ENCODE data around the gene PGM2. TPM values are rescaled to one million over a fixed set of nuclear protein-coding genes. Genes with fewer than 3 reads are reported as not detected.
A peak's percentile ranks its signal among the peaks of the same experiment; 100 is the strongest.

Gene PGM2
- total and polyA plus RNA-seq, 4 donors = 8.5 to 24.6 (median 21.6) TPM

- no peak for DNase-seq
- Histone ChIP-seq H3K27ac (ENCODE audit: low read depth in 1 of 2, low read length in 2 of 2) (no peak overlapping the region), H3K4me1 (ENCODE audit: control insufficient read depth in 1 of 2, insufficient read depth in 2 of 2, low read length in 2 of 2) (no peaks in the 10 kb centered on the region), H3K36me3 (ENCODE audit: control insufficient read depth in 1 of 2, insufficient read depth in 2 of 2, low read length in 1 of 2) (no peaks in the 10 kb centered on the region), H3K9me3 (ENCODE audit: control insufficient read depth, low read length) (no peaks in the 10 kb centered on the region), H3K27me3 (ENCODE audit: control insufficient read depth in 1 of 2, insufficient read depth in 2 of 2, low read length in 1 of 2) (no peaks in the 10 kb centered on the region), H3K4me3 (ENCODE audit: low read length in 2 of 2) (no peak overlapping the region)
- ATAC-seq (ENCODE audit: low FRiP score) = no peak
- intact Hi-C loops (cut with DNase I) = no loop called here
- 97% methylated on average over 8 of the region's 8 CpGs for WGBS, 2 donors
Measured at GRCh38 chr4:37879365-37879764, 52.9 kb downstream of the PGM2 start.

GRCh38 chr4:37881811-37882210 lies 55.3 kb downstream of the PGM2 start:
- WGBS, 2 donors = 84 to 88% methylated on average over 5 of the region's 5 CpGs
- no peaks in the 10 kb centered on the region for H3K27me3 ChIP-seq (ENCODE audit: control insufficient read depth in 1 of 2, insufficient read depth in 2 of 2, low read length in 1 of 2)
- H3K27ac ChIP-seq (ENCODE audit: low read depth in 1 of 2, low read length in 2 of 2) = no peak overlapping the region
- no peaks in the 10 kb centered on the region for H3K9me3 ChIP-seq (ENCODE audit: control insufficient read depth, low read length)
- no peaks in the 10 kb centered on the region for H3K4me1 ChIP-seq (ENCODE audit: control insufficient read depth in 1 of 2, insufficient read depth in 2 of 2, low read length in 2 of 2)
- ATAC-seq (ENCODE audit: low FRiP score) = no peak
- no peak overlapping the region for H3K4me3 ChIP-seq (ENCODE audit: low read length in 2 of 2)
- no peak for DNase-seq
- H3K36me3 ChIP-seq (ENCODE audit: control insufficient read depth in 1 of 2, insufficient read depth in 2 of 2, low read length in 1 of 2) = no peaks in the 10 kb centered on the region
- intact Hi-C loops (cut with DNase I) = no loop called here

GRCh38 chr4:37882665-37883296 lies 56.3 kb downstream of the PGM2 start:
- DNase-seq = no peak
- Histone ChIP-seq H3K27ac (ENCODE audit: low read depth in 1 of 2, low read length in 2 of 2) (no peak overlapping the region), H3K9me3 (ENCODE audit: control insufficient read depth, low read length) (no peaks in the 10 kb centered on the region), H3K27me3 (ENCODE audit: control insufficient read depth in 1 of 2, insufficient read depth in 2 of 2, low read length in 1 of 2) (no peaks in the 10 kb centered on the region), H3K36me3 (ENCODE audit: control insufficient read depth in 1 of 2, insufficient read depth in 2 of 2, low read length in 1 of 2) (no peaks in the 10 kb centered on the region), H3K4me3 (ENCODE audit: low read length in 2 of 2) (no peak overlapping the region), H3K4me1 (ENCODE audit: control insufficient read depth in 1 of 2, insufficient read depth in 2 of 2, low read length in 2 of 2) (no peaks in the 10 kb centered on the region)
- 53 to 55% methylated on average over 4 of the region's 4 CpGs for WGBS, 2 donors
- intact Hi-C loops (cut with DNase I) = no loop called here
- ATAC-seq (ENCODE audit: low FRiP score) = no peak

- no peak overlapping the region for H3K4me3 ChIP-seq (ENCODE audit: low read length in 2 of 2)
- no peaks in the 10 kb centered on the region for H3K36me3 ChIP-seq (ENCODE audit: control insufficient read depth in 1 of 2, insufficient read depth in 2 of 2, low read length in 1 of 2)
- DNase-seq (no peak), ATAC-seq (ENCODE audit: low FRiP score) (peak; percentile 27)
- no peaks in the 10 kb centered on the region for H3K27me3 ChIP-seq (ENCODE audit: control insufficient read depth in 1 of 2, insufficient read depth in 2 of 2, low read length in 1 of 2)
- H3K9me3 ChIP-seq (ENCODE audit: control insufficient read depth, low read length) = no peaks in the 10 kb centered on the region
- H3K4me1 ChIP-seq (ENCODE audit: control insufficient read depth in 1 of 2, insufficient read depth in 2 of 2, low read length in 2 of 2) = no peaks in the 10 kb centered on the region
- 31 to 34% methylated on average over 3 of the region's 3 CpGs for WGBS, 2 donors
- peak overlapping the region; percentile 46 to 90 for H3K27ac ChIP-seq (ENCODE audit: low read depth in 1 of 2, low read length in 2 of 2)
- intact Hi-C loops (cut with DNase I) = loop anchor here in 1 of 2 donors (5.0 kb wide), 1 partner anchor 58 kb away; the partner anchor contains the start of gene PGM2
Measured at GRCh38 chr4:37884855-37885487, 58.5 kb downstream of the PGM2 start.

GRCh38 chr4:37885496-37885895 lies 59.0 kb downstream of the PGM2 start:
- Histone ChIP-seq H3K36me3 (ENCODE audit: control insufficient read depth in 1 of 2, insufficient read depth in 2 of 2, low read length in 1 of 2) (no peaks in the 10 kb centered on the region), H3K4me1 (ENCODE audit: control insufficient read depth in 1 of 2, insufficient read depth in 2 of 2, low read length in 2 of 2) (no peaks in the 10 kb centered on the region), H3K4me3 (ENCODE audit: low read length in 2 of 2) (no peak overlapping the region), H3K27ac (ENCODE audit: low read depth in 1 of 2, low read length in 2 of 2) (peak overlapping the region; percentile 46 to 90), H3K27me3 (ENCODE audit: control insufficient read depth in 1 of 2, insufficient read depth in 2 of 2, low read length in 1 of 2) (no peaks in the 10 kb centered on the region), H3K9me3 (ENCODE audit: control insufficient read depth, low read length) (no peaks in the 10 kb centered on the region)
- 2 to 3% methylated on average over 8 of the region's 8 CpGs for WGBS, 2 donors
- peak; percentile 59 for ATAC-seq (ENCODE audit: low FRiP score)
- intact Hi-C loops (cut with DNase I) = loop anchor here in 1 of 2 donors (5.0 kb wide), 1 partner anchor 58 kb away; the partner anchor contains the start of gene PGM2
- DNase-seq = peak in 1 of 2 donors; percentile 59

- peak overlapping the region; percentile 77 to 93 for H3K4me3 ChIP-seq (ENCODE audit: low read length in 2 of 2)
- H3K27ac ChIP-seq (ENCODE audit: low read depth in 1 of 2, low read length in 2 of 2) = peak overlapping the region; percentile 77 to 91
- peak; percentile 75 to 91 for DNase-seq
- H3K4me1 ChIP-seq (ENCODE audit: control insufficient read depth in 1 of 2, insufficient read depth in 2 of 2, low read length in 2 of 2) = peaks cover 0 to 5% of the 10 kb centered on the region in 2 donors
- no peaks in the 10 kb centered on the region for H3K36me3 ChIP-seq (ENCODE audit: control insufficient read depth in 1 of 2, insufficient read depth in 2 of 2, low read length in 1 of 2)
- WGBS, 2 donors = 1 to 3% methylated on average over 52 to 63 of the region's 63 CpGs
- ATAC-seq (ENCODE audit: low FRiP score) = peak; percentile 92
- no peaks in the 10 kb centered on the region for H3K9me3 ChIP-seq (ENCODE audit: control insufficient read depth, low read length)
- H3K27me3 ChIP-seq (ENCODE audit: control insufficient read depth in 1 of 2, insufficient read depth in 2 of 2, low read length in 1 of 2) = no peaks in the 10 kb centered on the region
- intact Hi-C loops (cut with DNase I) = loop anchor here (2.0 to 10.0 kb wide), 5 partner anchors 63 to 147 kb away; partner anchors contain the start of gene PGM2 (in 2 of the 2)
Measured at GRCh38 chr4:37889849-37890800, 63.6 kb downstream of the PGM2 start.

DNA sequence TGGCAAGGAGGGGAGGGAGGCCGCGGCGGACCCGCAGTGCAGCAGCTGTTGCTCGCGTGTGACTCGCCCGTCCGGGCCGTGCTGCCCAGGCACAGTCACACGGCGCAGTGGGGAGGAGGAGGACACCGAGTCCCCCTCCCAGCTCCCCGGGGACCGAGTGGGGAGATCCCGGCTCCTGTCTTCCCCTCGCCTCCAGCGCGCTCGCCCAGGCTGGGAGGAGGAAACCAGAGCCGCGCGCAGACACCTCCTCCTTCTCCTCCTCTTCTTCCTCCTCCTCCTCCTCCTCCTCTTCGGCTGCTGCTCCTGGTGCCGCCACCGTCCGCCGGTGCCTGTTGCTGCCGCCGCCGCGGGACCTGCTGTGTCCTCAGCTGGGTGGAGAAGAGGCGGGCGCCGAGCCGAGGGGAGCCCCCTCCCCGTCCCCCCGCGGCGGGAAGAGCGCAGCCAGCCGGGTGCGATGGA lies 64.3 kb downstream of the PGM2 start, which contains the start of gene TBC1D1:
Gene TBC1D1 (plus strand): TSS at position 284 of the 459 bp plus-strand sequence. CDS start 11,012 bp downstream, outside the sequence.
- peaks cover under 1 to 5% of the 10 kb centered on the region in 2 donors for H3K4me1 ChIP-seq (ENCODE audit: control insufficient read depth in 1 of 2, insufficient read depth in 2 of 2, low read length in 2 of 2)
- DNase-seq (peak; percentile 76 to 89), ATAC-seq (ENCODE audit: low FRiP score) (peak; percentile 78)
- no peaks in the 10 kb centered on the region for H3K9me3 ChIP-seq (ENCODE audit: control insufficient read depth, low read length)
- no peaks in the 10 kb centered on the region for H3K27me3 ChIP-seq (ENCODE audit: control insufficient read depth in 1 of 2, insufficient read depth in 2 of 2, low read length in 1 of 2)
- H3K36me3 ChIP-seq (ENCODE audit: control insufficient read depth in 1 of 2, insufficient read depth in 2 of 2, low read length in 1 of 2) = no peaks in the 10 kb centered on the region
- WGBS, 2 donors = 0 to 1% methylated on average over 28 to 43 of the region's 43 CpGs
- H3K4me3 ChIP-seq (ENCODE audit: low read length in 2 of 2) = peak within 1 kb of the TSS; percentile 77 to 93
- H3K27ac ChIP-seq (ENCODE audit: low read depth in 1 of 2, low read length in 2 of 2) = peak within 1 kb of the TSS; percentile 77 to 91
- intact Hi-C loops (cut with DNase I) = loop anchor here (2.0 to 10.0 kb wide), 4 partner anchors 64 to 146 kb away; partner anchors contain the start of gene PGM2 (in 1 of the 2)

All from aorta (tissue), 5 donors.